Endothelial cell of umbilical vein (primary cell): ENCODE measurements around the gene SPDEF.

ENCODE experiments used
- EZH2 ChIP-seq: IDR thresholded peaks from 2 replicates; pipeline ENCODE4 v1.6.1; 2012; ENCODE audit warnings: borderline replicate concordance, low read depth, mild to moderate bottlenecking, moderate library complexity, low read length, inconsistent platforms; ENCODE audit not compliant: severe bottlenecking
- FOS ChIP-seq: IDR thresholded peaks from 2 replicates; pipeline ENCODE4 v1.6.1; 2011; ENCODE audit warnings: mild to moderate bottlenecking, low read length, moderate library complexity, borderline replicate concordance; ENCODE audit not compliant: insufficient read depth
- GATA2 ChIP-seq: IDR thresholded peaks from 2 replicates; pipeline ENCODE4 v1.7.0; 2011; ENCODE audit warnings: low read depth, mild to moderate bottlenecking, moderate library complexity, mixed read lengths, low read length; ENCODE audit not compliant: insufficient read length, insufficient read depth
- JUN ChIP-seq: IDR thresholded peaks from 2 replicates; pipeline ENCODE4 v1.6.1; 2011; ENCODE audit warnings: borderline replicate concordance, low read depth; ENCODE audit not compliant: insufficient read length, insufficient read depth
- MYC ChIP-seq: IDR thresholded peaks from one replicate; pipeline ENCODE4 v1.6.1; 2011; ENCODE audit warnings: mild to moderate bottlenecking, low read depth, low read length
- POLR2A ChIP-seq: IDR thresholded peaks from 2 replicates; pipeline ENCODE4 v1.6.1; 2012; ENCODE audit warnings: low read depth, mild to moderate bottlenecking, control low read depth, low read length
- POLR2AphosphoS5 ChIP-seq: IDR thresholded peaks from 2 replicates; pipeline ENCODE4 v1.6.1; 2012; ENCODE audit warnings: low read depth, mild to moderate bottlenecking, control low read depth, low read length, moderate library complexity; ENCODE audit not compliant: insufficient read depth
- TF ChIP-seq, protein P1 (sequence below), 2 donors: IDR thresholded peaks; 1 replicate in 1 of 2; 2 replicates in 1 of 2; pipeline ENCODE4 v1.5.1; 2011; ENCODE audit warnings: low read length in 2 of 2, mild to moderate bottlenecking in 2 of 2, moderate library complexity in 2 of 2, control low read depth in 1 of 2, inconsistent platforms in 1 of 2, low read depth in 1 of 2; ENCODE audit not compliant: insufficient read depth in 1 of 2; ENCODE audit errors: extremely low read depth in 1 of 2
- TF ChIP-seq, protein P2 (sequence below): IDR thresholded peaks from 2 replicates; pipeline ENCODE4 v1.6.1; 2011; ENCODE audit not compliant: insufficient read depth, insufficient read length

DNA sequence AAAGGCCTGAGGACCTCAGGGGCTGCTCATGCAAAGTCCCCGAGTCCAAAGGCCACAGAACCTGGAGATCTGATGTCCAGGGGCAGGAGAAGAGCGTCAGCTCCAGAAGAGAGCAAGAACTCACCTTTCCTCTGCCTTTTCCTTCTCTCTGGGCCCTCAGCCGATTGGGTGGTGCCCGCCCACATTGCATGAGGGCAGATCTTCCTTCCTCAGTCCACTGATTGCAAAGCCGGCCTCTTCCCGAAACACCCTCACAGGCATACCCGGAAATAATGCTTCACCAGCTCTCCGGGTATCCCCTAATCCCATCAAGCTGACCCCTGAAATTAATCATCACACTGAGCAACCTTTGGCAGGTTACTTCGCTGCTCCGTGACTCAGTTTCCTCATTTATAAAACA is 33.4 kb downstream of the SPDEF start:
- no peak for TF ChIP-seq POLR2AphosphoS5
- TF ChIP-seq, protein P1, sequence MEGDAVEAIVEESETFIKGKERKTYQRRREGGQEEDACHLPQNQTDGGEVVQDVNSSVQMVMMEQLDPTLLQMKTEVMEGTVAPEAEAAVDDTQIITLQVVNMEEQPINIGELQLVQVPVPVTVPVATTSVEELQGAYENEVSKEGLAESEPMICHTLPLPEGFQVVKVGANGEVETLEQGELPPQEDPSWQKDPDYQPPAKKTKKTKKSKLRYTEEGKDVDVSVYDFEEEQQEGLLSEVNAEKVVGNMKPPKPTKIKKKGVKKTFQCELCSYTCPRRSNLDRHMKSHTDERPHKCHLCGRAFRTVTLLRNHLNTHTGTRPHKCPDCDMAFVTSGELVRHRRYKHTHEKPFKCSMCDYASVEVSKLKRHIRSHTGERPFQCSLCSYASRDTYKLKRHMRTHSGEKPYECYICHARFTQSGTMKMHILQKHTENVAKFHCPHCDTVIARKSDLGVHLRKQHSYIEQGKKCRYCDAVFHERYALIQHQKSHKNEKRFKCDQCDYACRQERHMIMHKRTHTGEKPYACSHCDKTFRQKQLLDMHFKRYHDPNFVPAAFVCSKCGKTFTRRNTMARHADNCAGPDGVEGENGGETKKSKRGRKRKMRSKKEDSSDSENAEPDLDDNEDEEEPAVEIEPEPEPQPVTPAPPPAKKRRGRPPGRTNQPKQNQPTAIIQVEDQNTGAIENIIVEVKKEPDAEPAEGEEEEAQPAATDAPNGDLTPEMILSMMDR (IDR thresholded peaks at IDR 0.05; ENCODE audit: extremely low read depth in 1 of 2, insufficient read depth in 1 of 2, low read depth in 1 of 2, low read length in 2 of 2): no peak
- no peak for TF ChIP-seq GATA2
- TF ChIP-seq POLR2A: no peak
- no peak for TF ChIP-seq MYC
- TF ChIP-seq, protein P2, sequence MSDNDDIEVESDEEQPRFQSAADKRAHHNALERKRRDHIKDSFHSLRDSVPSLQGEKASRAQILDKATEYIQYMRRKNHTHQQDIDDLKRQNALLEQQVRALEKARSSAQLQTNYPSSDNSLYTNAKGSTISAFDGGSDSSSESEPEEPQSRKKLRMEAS: no peak
- TF ChIP-seq EZH2: no peak
- TF ChIP-seq FOS: no peak
- TF ChIP-seq JUN: no peak
